SU-DHL-6 (cell line): ENCODE results near the gene PHLDB2.

Source experiments
- H2AFZ ChIP-seq: fragments of 200-600 bp; sonication (generic); 2 replicates; pipeline ENCODE4 v1.6.1; 2014; ENCODE audit warnings: low read depth, mild to moderate bottlenecking, moderate library complexity, mixed read lengths, antibody characterized with exemption, low read length; ENCODE audit not compliant: severe bottlenecking
- H3F3A ChIP-seq: fragments of 200-600 bp; shearing (Covaris generic); 2 replicates; pipeline ENCODE4 v1.6.0; 2016; ENCODE audit warnings: antibody characterized with exemption, mild to moderate bottlenecking; ENCODE audit not compliant: insufficient read depth
- H3K27ac ChIP-seq: fragments of 200-600 bp; sonication (generic); 2 replicates; pipeline ENCODE4 v1.5.1; 2016; ENCODE audit warnings: low read depth, mild to moderate bottlenecking, low read length, moderate library complexity, mixed read lengths
- H3K27me3 ChIP-seq: fragments of 200-600 bp; sonication (generic), shearing (Covaris generic); 2 replicates; pipeline ENCODE4 v1.6.0; 2014; ENCODE audit warnings: mild to moderate bottlenecking, low read length
- H3K36me3 ChIP-seq: fragments of 200-600 bp; sonication (generic); 2 replicates; pipeline ENCODE4 v1.6.1; 2014; ENCODE audit warnings: mild to moderate bottlenecking, low read length, mixed read lengths
- H3K4me2 ChIP-seq: fragments of 300-600, 200-600 bp; shearing (Covaris generic), sonication (generic); 2 replicates; pipeline ENCODE4 v1.6.0; 2014; ENCODE audit warnings: low read length, low read depth, mild to moderate bottlenecking; ENCODE audit not compliant: poor library complexity, severe bottlenecking
- H3K4me3 ChIP-seq: fragments of 200-600 bp; sonication (generic); 2 replicates; pipeline ENCODE4 v1.5.1; 2014; ENCODE audit warnings: antibody characterized with exemption, low read length, mild to moderate bottlenecking, mixed read lengths; ENCODE audit not compliant: insufficient read depth, poor library complexity, severe bottlenecking
- H3K79me2 ChIP-seq: fragments of 200-600 bp; sonication (generic); 2 replicates; pipeline ENCODE4 v1.6.1; 2014; ENCODE audit warnings: mild to moderate bottlenecking, low read length, moderate library complexity; ENCODE audit not compliant: insufficient read depth
- H3K9ac ChIP-seq: fragments of 200-600 bp; sonication (generic); 2 replicates; pipeline ENCODE4 v1.7.0; 2014; ENCODE audit warnings: mild to moderate bottlenecking, low read length
- H3K9me2 ChIP-seq: fragments of 200-600 bp; sonication (generic); replicated peaks from 2 replicates; pipeline ENCODE4 v1.6.1; 2014; ENCODE audit warnings: low read length; ENCODE audit not compliant: insufficient read depth
- H3K9me3 ChIP-seq: fragments of 200-600 bp; sonication (generic); 2 replicates; pipeline ENCODE4 v1.6.1; 2014; ENCODE audit warnings: low read length, mixed read lengths; ENCODE audit not compliant: insufficient read depth
- H4K20me1 ChIP-seq: fragments of 200-600 bp; sonication (generic); 2 replicates; pipeline ENCODE4 v1.6.1; 2014; ENCODE audit warnings: low read depth, mild to moderate bottlenecking, antibody characterized with exemption, low read length, moderate library complexity, mixed read lengths
- EZH2phosphoT487 ChIP-seq: fragments of 200-600 bp; sonication (generic), shearing (Covaris generic); conservative IDR thresholded peaks from 2 replicates; pipeline ENCODE4 v1.6.1; 2018; ENCODE audit warnings: mild to moderate bottlenecking, antibody characterized with exemption, low read length, moderate library complexity, mixed read lengths
- TF ChIP-seq, protein P1 (sequence below): fragments of 200-600 bp; sonication (generic); IDR thresholded peaks from one replicate; pipeline ENCODE4 v1.5.1; 2017; ENCODE audit warnings: antibody characterized with exemption, mild to moderate bottlenecking, low read length, moderate library complexity; ENCODE audit not compliant: insufficient read depth, poor library complexity, severe bottlenecking

PHLDB2 gene

DNA sequence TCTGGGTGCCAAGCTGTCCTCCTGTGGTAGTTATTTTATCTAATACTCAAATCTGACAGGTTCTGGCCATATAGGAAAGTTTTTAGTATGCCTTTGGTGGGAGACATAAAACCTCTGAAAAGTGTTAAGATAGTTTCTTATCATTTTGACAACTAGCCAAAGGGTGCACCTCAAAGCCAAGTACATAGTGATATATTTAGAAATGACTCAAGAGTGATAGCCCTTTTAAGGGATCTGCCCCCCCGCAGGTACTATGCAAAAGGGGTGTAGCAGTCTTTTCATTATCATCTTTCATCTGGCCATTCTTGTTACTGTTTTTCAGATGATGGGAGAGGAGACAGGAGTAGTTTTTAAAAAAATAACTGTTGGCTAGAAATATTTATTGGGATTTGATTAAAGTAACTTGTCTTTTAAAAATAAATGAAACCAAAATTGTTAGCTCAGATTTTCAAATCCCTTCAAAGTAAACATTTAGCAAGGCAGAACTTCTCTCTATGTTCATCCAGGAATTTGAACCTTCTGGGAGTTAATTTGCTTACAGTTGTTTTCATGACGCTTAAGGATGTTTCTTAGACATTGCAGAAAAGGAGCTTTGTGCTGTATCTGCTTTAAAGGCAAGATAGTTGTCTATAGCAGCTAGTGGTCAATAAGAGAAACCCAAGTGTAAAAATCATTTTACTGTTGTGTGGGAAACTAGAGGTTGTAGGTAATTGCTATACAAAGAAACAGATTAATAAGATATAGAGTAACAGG, 5.1 kb downstream of the PHLDB2 start:
- no peak overlapping the region for H3K27ac ChIP-seq
- 0 out of 2 replicates have a peak, but pooled peaks cover 3% of the 10 kb centered on the region for H4K20me1 ChIP-seq
- H2AFZ ChIP-seq = no peak overlapping the region
- no peak overlapping the region for H3K9ac ChIP-seq
- H3K4me2 ChIP-seq = no peak overlapping the region
- H3K9me2 ChIP-seq = no peaks in the 10 kb centered on the region
- H3F3A ChIP-seq = peaks cover 4% of the 10 kb centered on the region; the same call in 1 of the 2 replicates
- H3K36me3 ChIP-seq = no peaks in the 10 kb centered on the region
- no peaks in the 10 kb centered on the region for H3K79me2 ChIP-seq
- no peaks in the 10 kb centered on the region for H3K9me3 ChIP-seq
- no peaks in the 10 kb centered on the region for H3K27me3 ChIP-seq
- no peak overlapping the region for H3K4me3 ChIP-seq
- TF ChIP-seq, protein P1, sequence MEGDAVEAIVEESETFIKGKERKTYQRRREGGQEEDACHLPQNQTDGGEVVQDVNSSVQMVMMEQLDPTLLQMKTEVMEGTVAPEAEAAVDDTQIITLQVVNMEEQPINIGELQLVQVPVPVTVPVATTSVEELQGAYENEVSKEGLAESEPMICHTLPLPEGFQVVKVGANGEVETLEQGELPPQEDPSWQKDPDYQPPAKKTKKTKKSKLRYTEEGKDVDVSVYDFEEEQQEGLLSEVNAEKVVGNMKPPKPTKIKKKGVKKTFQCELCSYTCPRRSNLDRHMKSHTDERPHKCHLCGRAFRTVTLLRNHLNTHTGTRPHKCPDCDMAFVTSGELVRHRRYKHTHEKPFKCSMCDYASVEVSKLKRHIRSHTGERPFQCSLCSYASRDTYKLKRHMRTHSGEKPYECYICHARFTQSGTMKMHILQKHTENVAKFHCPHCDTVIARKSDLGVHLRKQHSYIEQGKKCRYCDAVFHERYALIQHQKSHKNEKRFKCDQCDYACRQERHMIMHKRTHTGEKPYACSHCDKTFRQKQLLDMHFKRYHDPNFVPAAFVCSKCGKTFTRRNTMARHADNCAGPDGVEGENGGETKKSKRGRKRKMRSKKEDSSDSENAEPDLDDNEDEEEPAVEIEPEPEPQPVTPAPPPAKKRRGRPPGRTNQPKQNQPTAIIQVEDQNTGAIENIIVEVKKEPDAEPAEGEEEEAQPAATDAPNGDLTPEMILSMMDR = no peak
- TF ChIP-seq EZH2phosphoT487 = no peak

DNA sequence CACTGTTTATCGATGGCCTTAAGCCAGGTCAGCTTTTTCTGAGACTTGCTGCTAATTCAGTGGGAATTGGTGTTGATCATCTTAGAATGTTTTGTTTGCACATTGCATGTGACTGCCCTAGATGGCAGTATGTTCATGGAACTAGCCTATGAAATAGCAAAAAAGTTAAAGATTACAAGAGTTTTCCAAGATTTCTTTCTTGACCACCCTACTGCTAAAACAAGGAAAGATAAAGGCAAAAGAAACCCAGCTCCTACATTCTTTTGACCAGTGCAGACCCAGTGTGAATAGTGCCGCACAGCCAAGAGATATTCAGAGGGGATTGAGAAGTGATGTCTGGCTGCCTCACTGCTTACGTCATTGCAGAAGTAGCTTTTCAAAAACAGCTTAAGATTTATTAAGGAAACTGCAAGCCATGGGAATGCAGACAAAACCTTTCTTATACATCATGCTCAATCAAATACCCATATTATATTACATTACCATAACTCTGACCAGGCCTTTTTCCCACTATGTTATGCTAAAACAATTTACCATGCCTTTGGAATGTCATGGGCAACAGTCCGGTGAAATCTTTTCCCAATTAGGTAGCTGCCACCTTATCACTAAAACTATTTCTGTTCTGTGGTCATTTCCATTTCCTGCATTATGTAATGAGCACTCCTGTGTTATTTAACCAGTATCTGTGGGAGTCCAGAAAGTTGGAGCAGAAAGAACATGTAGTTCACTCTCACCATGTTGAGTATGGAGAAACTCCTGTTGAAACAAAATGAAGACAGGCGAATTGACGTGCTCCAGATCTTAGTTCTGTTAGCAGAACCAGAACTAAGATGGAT, 6.0 kb downstream of the PHLDB2 start:
- no peak overlapping the region for H3K4me3 ChIP-seq
- no peaks in the 10 kb centered on the region for H3K27me3 ChIP-seq
- H3K9ac ChIP-seq = no peak overlapping the region
- H3K79me2 ChIP-seq = no peaks in the 10 kb centered on the region
- no peak overlapping the region for H3K27ac ChIP-seq
- H3K4me2 ChIP-seq = no peak overlapping the region
- no peak overlapping the region for H2AFZ ChIP-seq
- no peaks in the 10 kb centered on the region for H3K9me3 ChIP-seq
- 0 out of 2 replicates have a peak, but pooled peaks cover 3% of the 10 kb centered on the region for H4K20me1 ChIP-seq
- no peaks in the 10 kb centered on the region for H3K36me3 ChIP-seq
- TF ChIP-seq EZH2phosphoT487 = no peak
- TF ChIP-seq, protein P1 = no peak
- no peaks in the 10 kb centered on the region for H3K9me2 ChIP-seq
- H3F3A ChIP-seq = peaks cover 4% of the 10 kb centered on the region; the same call in 1 of the 2 replicates

DNA sequence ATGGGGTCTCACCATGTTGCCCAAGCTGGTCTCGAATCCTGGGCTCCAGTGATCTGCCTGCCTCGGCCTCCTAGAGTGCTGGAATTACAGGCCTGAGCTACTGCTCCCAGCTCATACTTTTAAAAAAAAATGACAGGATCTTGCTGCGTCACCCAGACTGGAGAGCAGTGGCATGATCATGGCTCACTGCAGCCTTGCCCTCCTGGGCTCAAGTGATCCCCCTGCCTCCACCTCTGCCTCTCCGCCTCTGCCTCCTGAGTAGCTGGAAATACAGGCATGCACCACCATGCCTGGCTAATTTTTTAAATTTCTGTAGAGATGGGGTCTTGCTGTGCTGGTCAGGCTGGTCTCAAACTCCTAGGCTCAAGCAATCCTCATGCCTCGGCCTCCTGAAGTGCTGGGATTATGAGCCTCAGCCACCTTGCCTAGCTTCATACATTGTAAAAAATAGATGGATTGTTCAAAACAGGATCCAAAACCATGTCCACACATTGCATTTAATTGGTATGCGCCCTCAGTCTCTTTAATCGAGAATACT, 8.9 kb downstream of the PHLDB2 start:
- H3K9me2 ChIP-seq = no peaks in the 10 kb centered on the region
- no peaks in the 10 kb centered on the region for H3K79me2 ChIP-seq
- no peak overlapping the region for H3K27ac ChIP-seq
- no peaks in the 10 kb centered on the region for H3K27me3 ChIP-seq
- peaks cover 3% of the 10 kb centered on the region; the same call in 1 of the 2 replicates for H4K20me1 ChIP-seq
- no peaks in the 10 kb centered on the region for H3K36me3 ChIP-seq
- TF ChIP-seq EZH2phosphoT487 = no peak
- TF ChIP-seq, protein P1 = no peak
- H3K4me3 ChIP-seq = no peak overlapping the region
- H3F3A ChIP-seq = no peaks in the 10 kb centered on the region
- H3K4me2 ChIP-seq = no peak overlapping the region
- H2AFZ ChIP-seq = no peak overlapping the region
- no peak overlapping the region for H3K9ac ChIP-seq
- no peaks in the 10 kb centered on the region for H3K9me3 ChIP-seq
